HG02884 (cell line): ENCODE data around the gene DHRS13.
"Not testable (repeated sequence)": the region's sequence is repeated elsewhere in the genome, so short reads cannot be mapped to it uniquely, and the experiment has no call there.

ENCODE experiments used
- ATAC-seq: cut with Tn5 transposase; IDR thresholded peaks from one replicate; pipeline ENCODE4 v1.9.1; 2021; ENCODE audit warnings: mild to moderate bottlenecking, moderate library complexity; ENCODE audit not compliant: unreplicated experiment

The DHRS13 gene

GRCh38 chr17:28904800-28905199, 1.9 kb upstream of the DHRS13 start:
- ATAC-seq, result no peak

GRCh38 chr17:28903546-28903841, 615 bp upstream of the DHRS13 start:
- ATAC-seq, result not testable (repeated sequence)

- peak; percentile 21 for ATAC-seq
Measured at GRCh38 chr17:28901866-28902818, 737 bp downstream of the DHRS13 start.

GRCh38 chr17:28900986-28901726, 1.7 kb downstream of the DHRS13 start:
- ATAC-seq, result no peak

- no peak for ATAC-seq
Measured at GRCh38 chr17:28899212-28899815, 3.6 kb downstream of the DHRS13 start.

GRCh38 chr17:28898527-28898955, 4.3 kb downstream of the DHRS13 start:
- no peak for ATAC-seq

GRCh38 chr17:28897769-28898526, 4.9 kb downstream of the DHRS13 start:
- ATAC-seq, result no peak

- no peak for ATAC-seq
Measured at GRCh38 chr17:28896884-28897768, 5.8 kb downstream of the DHRS13 start, which contains the start of gene FLOT2. FLOT2 (minus strand) TSS chr17:28897733; CDS start chr17:28897574, 159 bp downstream.

GRCh38 chr17:28896491-28896883, 6.4 kb downstream of the DHRS13 start:
- no peak for ATAC-seq

- no peak for ATAC-seq
Measured at GRCh38 chr17:28895794-28896447, 7.0 kb downstream of the DHRS13 start.

GRCh38 chr17:28893248-28894183, 9.4 kb downstream of the DHRS13 start:
- ATAC-seq, result not testable (repeated sequence)

GRCh38 chr17:28892024-28892423, 10.9 kb downstream of the DHRS13 start:
- ATAC-seq, result no peak

GRCh38 chr17:28891201-28891600, 11.7 kb downstream of the DHRS13 start:
- ATAC-seq, result no peak

GRCh38 chr17:28889996-28890395, 12.9 kb downstream of the DHRS13 start:
- ATAC-seq, result no peak

GRCh38 chr17:28888832-28889231, 14.0 kb downstream of the DHRS13 start:
- no peak for ATAC-seq

GRCh38 chr17:28887871-28888471, 14.9 kb downstream of the DHRS13 start:
- no peak for ATAC-seq

- no peak for ATAC-seq
Measured at GRCh38 chr17:28885951-28886350, 16.9 kb downstream of the DHRS13 start.

- ATAC-seq, result no peak
Measured at GRCh38 chr17:28885363-28885762, 17.5 kb downstream of the DHRS13 start.
